Measurements from ENCODE around the gene IDH3G.
"Not testable (repeated sequence)": the region's sequence is repeated elsewhere in the genome, so short reads cannot be mapped to it uniquely, and the experiment has no call there.

Gene IDH3G

DNA sequence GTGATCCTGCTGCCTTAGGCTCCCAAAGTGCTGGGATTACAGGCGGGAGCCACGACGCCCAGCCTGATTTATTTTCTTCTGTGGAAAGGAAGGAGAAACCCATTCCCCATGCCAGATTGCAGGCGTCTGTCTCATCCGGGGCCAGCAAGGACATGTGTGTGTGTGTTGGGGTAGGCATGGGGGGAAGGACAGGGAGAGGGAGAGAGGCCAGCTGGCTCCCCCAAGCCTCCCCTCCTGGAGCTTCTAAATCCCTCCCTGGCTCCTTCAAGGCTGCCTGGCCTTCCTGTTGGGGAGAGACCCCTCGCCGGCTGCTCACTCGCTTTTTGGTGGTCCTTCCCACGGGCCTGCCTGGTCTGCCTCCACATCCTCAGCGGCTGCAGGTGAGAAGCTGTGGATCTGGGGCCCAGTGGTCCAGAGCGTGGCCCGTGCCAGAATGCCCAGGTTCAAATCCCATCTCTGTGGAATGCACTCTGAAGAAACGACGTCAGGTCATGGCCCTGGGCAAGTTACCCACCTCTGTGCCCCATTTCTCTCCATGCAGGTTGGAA, 31.5 kb downstream of the IDH3G start:
- no peak for DNase-seq (ENCODE audit: low read depth)

DNA sequence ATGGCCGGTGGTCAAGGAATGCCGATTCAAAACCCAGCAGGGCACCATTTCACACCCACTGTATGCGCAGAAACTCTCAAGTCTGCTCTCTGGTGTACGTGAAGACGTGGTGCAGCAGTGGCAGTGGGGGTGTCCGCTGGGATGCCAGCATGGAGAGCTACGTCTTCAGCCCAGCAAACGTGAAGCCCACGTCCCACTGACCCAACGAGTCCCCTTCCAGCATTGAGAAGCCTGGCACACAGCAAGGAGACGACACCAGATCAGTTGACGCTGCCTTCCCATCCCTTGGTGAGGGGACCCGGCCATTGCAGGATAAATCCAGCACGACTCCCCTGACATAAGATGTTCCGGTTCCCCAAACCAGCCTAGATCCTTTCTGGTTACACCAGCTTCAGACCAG, 32.3 kb downstream of the IDH3G start:
- DNase-seq (ENCODE audit: low read depth): no peak

DNA sequence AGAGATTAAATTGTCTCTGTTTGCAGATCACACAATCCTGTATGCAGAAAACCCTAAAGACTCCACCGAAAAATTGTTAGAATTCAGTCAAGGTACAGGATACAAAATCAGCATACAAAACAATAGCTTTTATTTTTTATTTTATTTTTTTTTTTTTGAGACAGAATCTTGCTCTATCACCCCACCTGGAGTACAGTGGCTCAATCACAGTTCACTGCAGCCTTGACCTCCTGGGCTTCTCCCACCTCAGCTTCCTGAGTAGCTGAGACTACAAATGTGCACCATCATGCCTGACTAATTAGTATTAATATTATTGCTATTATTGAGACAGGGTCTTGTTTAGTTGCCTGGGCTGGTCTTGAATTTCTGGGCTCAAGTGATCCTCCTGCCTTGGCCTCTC, 39.0 kb downstream of the IDH3G start:
- no peak for DNase-seq (ENCODE audit: low read depth)

DNA sequence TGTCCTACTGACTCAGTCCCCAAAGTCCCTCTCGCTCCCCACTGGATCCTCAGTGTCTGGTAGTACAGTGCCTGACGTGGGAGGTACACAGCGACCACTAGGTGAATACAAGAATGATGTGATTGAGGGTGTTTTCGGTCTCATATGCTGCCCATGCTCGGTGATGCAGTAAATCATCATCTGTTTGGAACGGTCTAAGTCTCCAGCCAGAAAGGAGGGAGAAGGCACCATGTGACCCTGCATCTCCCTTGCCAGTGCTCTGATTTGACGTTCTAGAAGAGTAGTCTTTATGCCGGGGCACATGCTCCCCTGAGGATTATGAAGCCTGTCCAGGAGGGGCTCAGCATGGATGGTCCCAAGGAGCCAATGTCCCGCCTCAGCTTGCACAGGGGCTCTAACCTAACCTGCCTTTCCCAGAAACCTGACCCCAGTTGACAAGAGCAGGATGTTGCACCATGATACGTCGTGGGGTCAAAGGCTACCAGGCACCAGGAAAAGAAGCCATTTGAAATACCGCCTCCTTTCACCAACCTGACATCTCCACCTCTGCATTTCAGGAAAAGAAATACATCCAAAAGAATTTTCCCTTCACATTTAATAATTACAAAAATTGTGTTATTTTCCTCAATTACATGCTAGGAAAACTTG, 43.9 kb downstream of the IDH3G start:
- DNase-seq (ENCODE audit: low read depth): no peak

DNA sequence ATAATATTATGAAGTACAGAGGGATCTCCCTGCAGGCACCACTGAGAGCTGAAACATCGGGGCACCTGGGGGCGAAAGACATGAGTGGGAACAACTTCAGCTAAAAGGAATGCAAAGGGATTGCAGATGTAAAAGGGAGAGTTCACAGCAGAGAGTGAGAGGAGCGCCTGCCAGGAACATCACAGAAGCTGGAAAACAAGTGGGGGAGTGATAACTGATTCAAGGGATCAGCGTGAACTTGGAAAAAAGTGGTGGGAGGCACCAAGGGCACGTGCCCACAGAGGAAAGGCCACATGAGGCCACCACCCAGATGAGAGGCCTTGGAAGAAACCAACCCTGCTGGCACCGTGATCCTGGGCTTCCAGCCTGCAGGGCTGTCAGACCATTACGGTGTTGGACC, 45.2 kb downstream of the IDH3G start:
- DNase-seq (ENCODE audit: low read depth): not testable (repeated sequence)

DNA sequence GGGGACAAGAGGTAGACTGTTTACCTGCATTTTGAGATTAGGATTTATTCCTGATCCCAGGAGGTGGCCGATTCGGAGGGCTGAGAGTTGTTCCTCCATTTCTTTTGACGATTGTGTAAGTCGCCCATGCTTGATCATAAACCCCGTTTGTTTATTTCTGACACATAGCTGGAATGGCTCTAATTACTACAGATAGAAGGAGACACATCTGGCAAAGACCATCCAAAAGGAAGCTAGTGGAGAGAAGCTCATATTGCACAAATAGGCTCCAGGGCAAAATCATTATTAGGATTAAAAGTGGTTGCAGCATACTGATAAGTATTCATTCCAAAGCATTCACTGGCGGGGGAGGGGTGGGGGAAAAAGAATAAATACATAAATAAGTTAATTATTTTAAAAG, 47.2 kb downstream of the IDH3G start:
- not testable (repeated sequence) for DNase-seq (ENCODE audit: low read depth)

DNA sequence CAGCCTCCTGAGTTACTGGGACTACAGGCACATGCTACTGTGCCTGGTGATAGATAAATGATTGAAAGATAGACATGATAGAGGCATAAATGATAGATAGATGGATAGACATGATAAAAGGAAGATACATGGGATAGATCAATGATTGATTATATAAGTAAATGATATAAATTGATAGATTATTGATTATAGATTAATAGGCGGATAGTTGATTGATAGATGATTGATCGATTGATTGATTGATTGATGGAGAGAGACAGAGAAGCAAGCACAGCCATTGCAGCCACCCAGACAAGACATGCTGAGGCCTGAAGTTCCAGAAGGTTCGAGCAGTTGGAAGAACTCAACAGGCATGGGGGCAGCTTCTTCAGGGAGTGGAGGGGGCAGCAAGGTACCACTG, 47.8 kb downstream of the IDH3G start:
- no peak for DNase-seq (ENCODE audit: low read depth)

DNA sequence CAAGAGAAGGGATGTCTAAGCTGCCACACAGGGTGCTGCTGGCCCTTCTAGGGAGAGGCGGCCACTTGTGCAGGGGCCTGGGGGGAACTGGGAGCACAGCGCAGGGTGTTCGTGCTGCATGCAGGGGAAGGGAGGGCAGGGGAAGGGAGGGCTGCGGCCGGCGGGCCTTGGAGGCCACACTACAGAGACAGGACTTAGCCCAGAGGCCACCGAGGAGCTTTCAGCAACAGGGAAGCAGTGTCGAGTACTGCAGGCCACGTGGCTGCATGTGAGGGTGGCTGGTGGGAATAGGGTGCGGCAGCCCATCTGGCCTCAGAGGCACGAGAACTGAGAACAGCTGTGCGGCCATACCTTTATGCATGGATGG, 49.1 kb downstream of the IDH3G start:
- DNase-seq (ENCODE audit: low read depth): not testable (repeated sequence)

DNA sequence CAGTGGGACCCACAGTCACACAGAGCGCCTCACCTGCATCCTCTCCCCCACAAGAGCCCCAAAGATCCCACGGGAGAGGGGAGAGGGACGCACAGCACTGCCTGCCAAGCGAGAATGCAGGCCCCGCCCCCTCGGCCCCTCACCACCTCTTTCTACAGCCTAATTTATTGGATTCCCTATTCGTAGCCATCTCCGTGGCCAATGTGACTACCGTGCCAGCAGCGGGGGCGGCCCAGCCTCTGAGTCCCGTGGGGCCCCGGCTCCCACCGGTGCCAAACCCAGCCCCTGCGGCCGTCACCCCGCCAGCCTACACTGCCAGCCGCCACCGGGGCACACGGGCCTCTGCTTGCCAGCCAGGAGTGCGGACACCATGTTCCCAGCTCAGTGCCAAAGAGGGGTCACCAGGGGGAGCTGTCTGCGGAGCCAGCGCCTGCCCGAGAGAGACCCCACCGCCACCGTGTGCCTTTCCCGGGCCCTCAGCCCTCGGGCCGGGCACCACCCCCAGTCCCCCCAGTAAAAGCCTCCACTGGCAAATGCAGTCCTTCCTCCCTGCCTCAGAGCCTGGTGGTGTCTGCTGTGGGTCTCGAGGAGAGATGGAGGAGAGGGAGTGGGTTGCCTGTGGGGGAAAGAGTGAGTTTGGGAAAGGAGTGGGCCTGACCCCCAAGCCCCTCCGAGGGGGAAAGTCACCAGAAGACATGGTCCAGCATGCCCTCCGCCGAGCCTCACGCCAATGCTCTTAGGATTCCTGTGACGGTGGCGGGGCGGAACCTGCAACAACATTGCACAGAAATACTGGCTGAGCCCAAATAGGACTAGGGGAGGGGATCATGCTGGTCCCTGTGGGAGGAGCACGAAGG, 49.7 kb downstream of the IDH3G start:
- DNase-seq (ENCODE audit: low read depth): no peak

DNA sequence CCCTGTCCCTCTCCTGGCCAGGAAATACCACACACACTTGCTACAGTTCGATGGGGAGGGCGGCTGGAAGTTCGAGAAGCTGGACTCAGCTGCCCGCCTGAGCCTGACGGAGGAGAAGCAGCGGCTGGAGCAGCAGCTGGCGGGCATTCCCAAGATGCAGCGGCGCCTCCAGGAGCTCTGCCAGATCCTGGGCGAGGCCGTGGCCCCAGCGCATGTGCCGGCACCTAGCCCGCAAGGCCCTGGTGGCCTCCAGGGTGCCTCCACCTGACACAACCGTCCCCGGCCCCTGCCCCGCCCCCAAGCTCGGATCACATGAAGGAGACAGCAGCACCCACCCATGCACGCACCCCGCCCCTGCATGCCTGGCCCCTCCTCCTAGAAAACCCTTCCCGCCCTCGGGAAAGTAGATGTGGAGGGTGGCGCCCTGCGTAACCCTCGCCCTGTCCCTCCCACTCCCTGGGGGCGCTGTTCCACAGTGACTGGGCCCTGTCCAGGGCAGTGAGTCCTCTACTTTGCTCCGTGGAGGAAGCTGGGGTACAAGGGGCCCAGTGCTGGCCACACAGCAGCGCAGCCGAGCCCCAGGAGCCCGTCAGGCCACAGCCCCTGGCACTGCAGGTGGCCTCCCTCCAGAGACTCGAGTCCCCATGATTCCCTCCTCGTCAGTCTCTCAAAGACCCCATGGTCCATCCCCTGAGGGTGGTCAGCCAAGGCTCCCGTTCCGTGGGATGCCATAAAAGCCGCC, 50.5 kb downstream of the IDH3G start:
- DNase-seq (ENCODE audit: low read depth): not testable (repeated sequence)

DNA sequence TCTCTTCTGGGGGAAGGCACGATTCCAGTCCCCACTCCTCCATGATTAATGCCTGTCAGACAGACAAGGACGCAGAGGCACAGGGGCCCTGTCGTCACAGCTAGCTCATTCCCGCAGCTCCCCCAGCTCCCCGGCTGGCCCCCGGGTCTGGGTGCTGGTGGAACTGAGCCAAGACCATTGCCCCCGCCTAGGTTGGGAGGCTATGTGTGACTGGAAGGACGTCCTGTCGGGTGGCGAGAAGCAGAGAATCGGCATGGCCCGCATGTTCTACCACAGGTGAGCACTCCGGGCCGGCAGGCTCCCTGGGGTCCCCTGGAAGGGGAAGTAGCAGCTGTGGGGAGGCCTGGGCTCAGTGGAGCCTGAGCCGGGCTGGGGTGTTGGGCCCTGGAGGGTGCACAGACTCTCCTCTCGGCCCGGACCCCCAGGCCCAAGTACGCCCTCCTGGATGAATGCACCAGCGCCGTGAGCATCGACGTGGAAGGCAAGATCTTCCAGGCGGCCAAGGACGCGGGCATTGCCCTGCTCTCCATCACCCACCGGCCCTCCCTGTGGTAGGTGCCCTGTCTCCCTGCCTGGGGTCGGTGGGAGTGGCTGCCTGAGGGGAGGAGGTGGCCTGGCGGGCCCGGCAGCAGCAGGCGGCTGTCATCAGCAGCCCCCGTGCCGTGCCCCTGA, 51.2 kb downstream of the IDH3G start:
- not testable (repeated sequence) for DNase-seq (ENCODE audit: low read depth)

- DNase-seq (ENCODE audit: low read depth): not testable (repeated sequence)
These were observed 52.1 kb downstream of the IDH3G start for GRCh38 chrX:153742111-153742510.

DNA sequence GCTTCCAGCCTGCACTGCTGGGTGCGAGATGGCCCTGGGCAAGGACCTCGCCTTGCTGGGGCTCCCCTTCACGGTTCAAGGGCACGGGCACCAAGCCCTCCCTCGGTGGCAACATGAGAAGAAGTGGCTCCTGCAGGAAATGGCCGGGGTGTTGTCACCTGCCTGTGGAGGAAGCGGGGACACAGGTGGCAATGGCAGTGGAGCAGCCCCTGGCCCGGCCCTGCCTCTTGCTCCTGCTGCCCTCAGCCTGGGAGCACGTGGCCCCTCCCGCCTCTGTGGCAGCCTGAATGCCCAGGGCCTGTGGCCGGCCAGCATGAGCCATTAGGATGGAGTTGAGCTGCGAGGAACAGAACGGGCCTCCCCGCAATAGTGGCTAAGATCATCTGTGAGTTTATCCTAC, 52.7 kb downstream of the IDH3G start:
- DNase-seq (ENCODE audit: low read depth): no peak

DNA sequence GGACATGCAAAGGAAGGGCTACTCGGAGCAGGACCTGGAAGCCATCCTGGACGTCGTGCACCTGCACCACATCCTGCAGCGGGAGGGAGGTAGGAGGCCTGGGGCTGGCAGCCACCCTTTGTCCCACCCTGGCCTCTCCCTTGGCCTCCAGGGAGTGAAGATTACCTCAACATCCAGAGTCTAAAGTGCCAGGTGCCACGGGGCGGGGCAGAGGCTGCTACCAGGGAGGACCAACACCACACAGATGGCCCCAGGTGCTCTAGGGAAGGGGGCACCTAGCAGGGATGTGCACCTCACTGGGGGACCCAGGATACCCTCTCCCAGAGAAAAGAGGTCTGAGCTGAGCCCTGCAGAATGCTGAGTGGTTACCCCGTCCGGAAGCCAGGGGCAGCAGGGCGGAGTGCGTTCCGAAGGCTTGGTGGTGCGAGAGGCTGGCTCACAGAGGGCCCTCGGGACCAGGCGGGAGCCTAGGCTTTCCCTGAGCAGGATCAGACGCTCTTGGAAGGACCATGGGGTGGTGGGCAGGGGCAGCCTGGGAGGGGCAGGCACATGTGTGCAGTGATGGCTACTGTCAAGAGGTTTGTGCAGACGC, 53.4 kb downstream of the IDH3G start:
- no peak for DNase-seq (ENCODE audit: low read depth)

- DNase-seq (ENCODE audit: low read depth): no peak
These were observed 54.3 kb downstream of the IDH3G start for GRCh38 chrX:153739754-153740486.

- DNase-seq (ENCODE audit: low read depth): no peak
These were observed 56.0 kb downstream of the IDH3G start for GRCh38 chrX:153738056-153738605.

GRCh38 chrX:153736871-153737441, 57.2 kb downstream of the IDH3G start:
- DNase-seq (ENCODE audit: low read depth): no peak

DNA sequence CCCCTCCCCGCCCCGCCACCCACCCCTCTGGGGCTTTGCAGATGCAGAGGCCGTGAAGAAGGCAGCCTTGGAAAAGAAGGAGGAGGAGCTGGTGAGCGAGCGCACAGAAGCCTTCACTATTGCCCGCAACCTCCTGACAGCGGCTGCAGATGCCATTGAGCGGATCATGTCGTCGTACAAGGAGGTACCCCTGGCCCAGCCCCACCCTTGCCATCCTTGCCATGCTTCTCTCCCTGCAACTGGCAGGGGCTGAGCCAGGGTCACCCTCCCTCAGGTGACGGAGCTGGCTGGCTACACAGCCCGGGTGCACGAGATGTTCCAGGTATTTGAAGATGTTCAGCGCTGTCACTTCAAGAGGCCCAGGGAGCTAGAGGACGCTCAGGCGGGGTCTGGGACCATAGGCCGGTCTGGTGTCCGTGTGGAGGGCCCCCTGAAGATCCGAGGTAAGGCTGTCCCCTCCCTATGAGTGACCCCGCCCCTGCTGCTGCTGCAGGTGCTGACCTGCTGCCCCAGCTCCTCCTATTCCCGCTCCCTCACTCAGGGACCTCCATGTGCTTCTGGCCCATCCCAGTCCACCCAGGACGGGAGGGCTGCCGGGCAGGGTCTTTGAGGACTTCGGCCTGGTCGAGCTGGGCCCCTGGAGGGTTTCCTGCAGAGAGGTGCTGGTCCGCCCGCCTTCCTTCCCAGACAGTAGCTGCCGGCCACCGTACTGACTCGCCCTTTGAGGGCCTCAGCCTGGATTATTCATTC, 57.9 kb downstream of the IDH3G start:
- no peak for DNase-seq (ENCODE audit: low read depth)

All from activated T-cell treated with anti-CD3 and anti-CD28 coated beads for 24 hours (primary cell).